WTC11 (cell line): ENCODE data around the gene ZNF77. TPM values are rescaled to one million over a fixed set of nuclear protein-coding genes. Genes with fewer than 3 reads are reported as not detected.

ENCODE experiments used
- ATF1 ChIP-seq: sonication (generic); formaldehyde crosslinking; IDR thresholded peaks from 2 replicates; pipeline ENCODE4 v1.8.1; 2023; ENCODE audit warnings: mild to moderate bottlenecking, moderate library complexity, missing genetic modification reagents
- ESRRA ChIP-seq: sonication (generic); formaldehyde crosslinking; IDR thresholded peaks from 2 replicates; pipeline ENCODE4 v1.8.1; 2022; ENCODE audit warnings: mild to moderate bottlenecking, missing genetic modification reagents, borderline replicate concordance
- FOXP1 ChIP-seq: sonication (generic); formaldehyde crosslinking; IDR thresholded peaks from 2 replicates; pipeline ENCODE4 v1.8.0; 2022; ENCODE audit warnings: missing genetic modification reagents, mild to moderate bottlenecking, moderate library complexity, borderline replicate concordance
- GRHL2 ChIP-seq: fragments of 250-450 bp; sonication (Bioruptor Pico); IDR thresholded peaks from 2 replicates; pipeline ENCODE4 v1.8.0; 2022; ENCODE audit warnings: mild to moderate bottlenecking, moderate library complexity; ENCODE audit not compliant: insufficient replicate concordance, severe bottlenecking
- GTF2I ChIP-seq: fragments of 250-450 bp; sonication (Bioruptor Pico); conservative IDR thresholded peaks from 2 replicates; pipeline ENCODE4 v1.4.0; 2021; ENCODE audit warnings: mild to moderate bottlenecking
- HMGA2 ChIP-seq: fragments of 250-450 bp; sonication (Bioruptor Pico); IDR thresholded peaks from 2 replicates; pipeline ENCODE4 v1.4.0; 2021; ENCODE audit warnings: mild to moderate bottlenecking, moderate library complexity
- OVOL2 ChIP-seq: fragments of 250-450 bp; sonication (Bioruptor Pico); IDR thresholded peaks from 2 replicates; pipeline ENCODE4 v1.9.0; 2021; ENCODE audit warnings: mild to moderate bottlenecking, borderline replicate concordance
- ZNF317 ChIP-seq: sonication (generic); formaldehyde crosslinking; IDR thresholded peaks from 2 replicates; pipeline ENCODE4 v1.8.1; 2023; ENCODE audit warnings: low read depth, mild to moderate bottlenecking, moderate library complexity, missing genetic modification reagents, borderline replicate concordance
- ZNF671 ChIP-seq: fragments of 250-450 bp; sonication (Bioruptor Pico); IDR thresholded peaks from 2 replicates; pipeline ENCODE4 v1.8.0; 2021; ENCODE audit warnings: mild to moderate bottlenecking
- total RNA-seq: library from RNA; stranded (reverse); gene quantifications from 3 replicates; pipeline ENCODE4 v1.2.3, GENCODE V29; 2021
- TF ChIP-seq, protein P1 (sequence below): sonication (generic); formaldehyde crosslinking; IDR thresholded peaks from 2 replicates; pipeline ENCODE4 v1.8.1; 2022; ENCODE audit warnings: low read depth, mild to moderate bottlenecking, moderate library complexity, missing genetic modification reagents, borderline replicate concordance
- TF ChIP-seq, protein P2 (sequence below): sonication (generic); formaldehyde crosslinking; IDR thresholded peaks from 2 replicates; pipeline ENCODE4 v1.8.1; 2023; ENCODE audit warnings: mild to moderate bottlenecking, missing genetic modification reagents, moderate library complexity
- TF ChIP-seq, protein P3 (sequence below): fragments of 250-450 bp; sonication (Bioruptor Pico); IDR thresholded peaks from 2 replicates; pipeline ENCODE4 v1.9.0; 2021; ENCODE audit warnings: mild to moderate bottlenecking
- TF ChIP-seq, protein P4 (sequence below): fragments of 250-450 bp; sonication (Bioruptor Pico); conservative IDR thresholded peaks from 2 replicates; pipeline ENCODE4 v1.9.0; 2021; ENCODE audit warnings: mild to moderate bottlenecking
- TF ChIP-seq, protein P5 (sequence below): sonication (generic); formaldehyde crosslinking; conservative IDR thresholded peaks from 2 replicates; pipeline ENCODE4 v1.8.1; 2023; ENCODE audit warnings: mild to moderate bottlenecking, low read depth, missing genetic modification reagents, moderate library complexity
- TF ChIP-seq, protein P6 (sequence below): sonication (generic); formaldehyde crosslinking; IDR thresholded peaks from 2 replicates; pipeline ENCODE4 v1.8.0; 2023; ENCODE audit warnings: missing genetic modification reagents, mild to moderate bottlenecking, borderline replicate concordance

ZNF77 gene
- total RNA-seq, 1 experiment from 2014 or later, result 4.7 TPM

DNA sequence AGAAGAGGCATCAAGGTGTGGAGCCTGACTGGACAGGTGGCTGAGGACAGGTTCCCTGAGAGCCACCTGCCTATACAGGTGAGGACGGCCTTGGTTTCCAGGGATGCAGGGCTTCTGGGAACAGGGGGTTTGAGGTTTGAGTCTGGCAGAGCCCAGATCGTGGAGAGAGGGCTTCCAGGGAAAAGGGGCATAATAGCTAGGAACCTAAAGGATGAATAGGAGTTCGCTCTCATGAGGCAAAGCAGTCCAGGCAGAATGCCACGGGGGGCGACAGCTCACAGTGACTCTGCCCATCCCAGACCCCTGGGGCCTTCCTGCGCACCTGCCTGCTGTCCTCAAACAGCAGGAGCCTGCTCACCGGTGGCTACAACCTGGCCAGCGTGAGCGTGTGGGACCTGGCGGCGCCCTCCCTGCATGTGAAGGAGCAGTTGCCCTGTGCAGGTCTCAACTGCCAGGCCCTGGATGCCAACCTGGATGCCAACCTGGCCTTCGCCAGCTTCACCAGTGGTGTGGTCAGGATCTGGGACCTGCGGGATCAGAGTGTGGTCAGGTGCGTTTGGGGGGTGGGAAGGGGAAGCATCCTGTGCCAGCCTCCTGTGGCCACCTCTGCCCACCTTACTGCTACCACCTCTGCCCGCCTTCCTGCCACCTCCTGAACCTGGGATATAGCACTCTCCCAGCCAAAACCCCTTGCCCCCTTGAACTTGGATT is 44.6 kb upstream of the ZNF77 start (continued):
- TF ChIP-seq, protein P1, sequence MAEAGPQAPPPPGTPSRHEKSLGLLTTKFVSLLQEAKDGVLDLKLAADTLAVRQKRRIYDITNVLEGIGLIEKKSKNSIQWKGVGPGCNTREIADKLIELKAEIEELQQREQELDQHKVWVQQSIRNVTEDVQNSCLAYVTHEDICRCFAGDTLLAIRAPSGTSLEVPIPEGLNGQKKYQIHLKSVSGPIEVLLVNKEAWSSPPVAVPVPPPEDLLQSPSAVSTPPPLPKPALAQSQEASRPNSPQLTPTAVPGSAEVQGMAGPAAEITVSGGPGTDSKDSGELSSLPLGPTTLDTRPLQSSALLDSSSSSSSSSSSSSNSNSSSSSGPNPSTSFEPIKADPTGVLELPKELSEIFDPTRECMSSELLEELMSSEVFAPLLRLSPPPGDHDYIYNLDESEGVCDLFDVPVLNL (CRISPR knock-in tag), result no peak
- no peak for TF ChIP-seq GTF2I (CRISPR knock-in tag)
- TF ChIP-seq, protein P2, sequence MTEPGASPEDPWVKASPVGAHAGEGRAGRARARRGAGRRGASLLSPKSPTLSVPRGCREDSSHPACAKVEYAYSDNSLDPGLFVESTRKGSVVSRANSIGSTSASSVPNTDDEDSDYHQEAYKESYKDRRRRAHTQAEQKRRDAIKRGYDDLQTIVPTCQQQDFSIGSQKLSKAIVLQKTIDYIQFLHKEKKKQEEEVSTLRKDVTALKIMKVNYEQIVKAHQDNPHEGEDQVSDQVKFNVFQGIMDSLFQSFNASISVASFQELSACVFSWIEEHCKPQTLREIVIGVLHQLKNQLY, result no peak
- TF ChIP-seq, protein P3, sequence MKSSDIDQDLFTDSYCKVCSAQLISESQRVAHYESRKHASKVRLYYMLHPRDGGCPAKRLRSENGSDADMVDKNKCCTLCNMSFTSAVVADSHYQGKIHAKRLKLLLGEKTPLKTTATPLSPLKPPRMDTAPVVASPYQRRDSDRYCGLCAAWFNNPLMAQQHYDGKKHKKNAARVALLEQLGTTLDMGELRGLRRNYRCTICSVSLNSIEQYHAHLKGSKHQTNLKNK (CRISPR knock-in tag), result no peak
- TF ChIP-seq ATF1 (CRISPR knock-in tag), result no peak
- no peak for TF ChIP-seq ZNF317
- TF ChIP-seq ZNF671 (CRISPR knock-in tag), result no peak
- TF ChIP-seq ESRRA, result no peak
- TF ChIP-seq, protein P4, sequence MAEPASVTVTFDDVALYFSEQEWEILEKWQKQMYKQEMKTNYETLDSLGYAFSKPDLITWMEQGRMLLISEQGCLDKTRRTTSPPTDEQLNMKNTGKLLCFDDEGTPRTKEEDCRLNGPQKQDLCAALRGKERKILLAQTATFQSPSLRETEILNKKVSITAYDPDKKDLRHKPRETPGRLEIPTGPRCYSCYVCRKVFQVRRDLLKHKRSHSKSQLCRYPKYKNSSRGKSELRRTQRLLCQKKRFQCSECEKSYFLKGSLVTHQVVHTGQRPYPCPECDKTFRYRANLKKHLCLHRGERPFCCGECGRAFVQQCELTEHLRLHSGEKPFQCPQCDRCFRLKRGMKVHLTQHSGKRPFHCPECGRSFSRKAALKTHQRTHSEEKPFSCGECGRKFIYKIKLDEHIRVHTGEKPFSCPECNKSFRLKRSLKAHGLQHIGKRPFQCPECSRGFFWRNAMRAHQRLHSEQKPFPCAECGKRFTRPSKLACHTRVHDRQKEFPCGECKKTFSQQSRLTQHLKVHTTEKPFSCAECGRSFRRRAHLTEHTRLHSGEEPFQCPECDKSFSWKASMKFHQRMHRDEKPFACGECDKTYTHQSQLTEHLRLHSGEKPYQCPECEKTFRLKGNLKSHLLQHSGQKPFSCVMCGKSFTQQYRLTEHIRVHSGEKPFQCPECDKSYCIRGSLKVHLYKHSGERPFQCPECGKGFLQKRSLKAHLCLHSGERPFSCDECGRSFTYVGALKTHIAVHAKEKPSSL (CRISPR knock-in tag), result no peak
- TF ChIP-seq, protein P5, sequence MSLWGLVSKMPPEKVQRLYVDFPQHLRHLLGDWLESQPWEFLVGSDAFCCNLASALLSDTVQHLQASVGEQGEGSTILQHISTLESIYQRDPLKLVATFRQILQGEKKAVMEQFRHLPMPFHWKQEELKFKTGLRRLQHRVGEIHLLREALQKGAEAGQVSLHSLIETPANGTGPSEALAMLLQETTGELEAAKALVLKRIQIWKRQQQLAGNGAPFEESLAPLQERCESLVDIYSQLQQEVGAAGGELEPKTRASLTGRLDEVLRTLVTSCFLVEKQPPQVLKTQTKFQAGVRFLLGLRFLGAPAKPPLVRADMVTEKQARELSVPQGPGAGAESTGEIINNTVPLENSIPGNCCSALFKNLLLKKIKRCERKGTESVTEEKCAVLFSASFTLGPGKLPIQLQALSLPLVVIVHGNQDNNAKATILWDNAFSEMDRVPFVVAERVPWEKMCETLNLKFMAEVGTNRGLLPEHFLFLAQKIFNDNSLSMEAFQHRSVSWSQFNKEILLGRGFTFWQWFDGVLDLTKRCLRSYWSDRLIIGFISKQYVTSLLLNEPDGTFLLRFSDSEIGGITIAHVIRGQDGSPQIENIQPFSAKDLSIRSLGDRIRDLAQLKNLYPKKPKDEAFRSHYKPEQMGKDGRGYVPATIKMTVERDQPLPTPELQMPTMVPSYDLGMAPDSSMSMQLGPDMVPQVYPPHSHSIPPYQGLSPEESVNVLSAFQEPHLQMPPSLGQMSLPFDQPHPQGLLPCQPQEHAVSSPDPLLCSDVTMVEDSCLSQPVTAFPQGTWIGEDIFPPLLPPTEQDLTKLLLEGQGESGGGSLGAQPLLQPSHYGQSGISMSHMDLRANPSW (CRISPR knock-in tag), result no peak
- no peak for TF ChIP-seq HMGA2
- TF ChIP-seq FOXP1 (CRISPR knock-in tag), result no peak
- no peak for TF ChIP-seq GRHL2 (CRISPR knock-in tag)
- no peak for TF ChIP-seq OVOL2 (CRISPR knock-in tag)
- TF ChIP-seq, protein P6, sequence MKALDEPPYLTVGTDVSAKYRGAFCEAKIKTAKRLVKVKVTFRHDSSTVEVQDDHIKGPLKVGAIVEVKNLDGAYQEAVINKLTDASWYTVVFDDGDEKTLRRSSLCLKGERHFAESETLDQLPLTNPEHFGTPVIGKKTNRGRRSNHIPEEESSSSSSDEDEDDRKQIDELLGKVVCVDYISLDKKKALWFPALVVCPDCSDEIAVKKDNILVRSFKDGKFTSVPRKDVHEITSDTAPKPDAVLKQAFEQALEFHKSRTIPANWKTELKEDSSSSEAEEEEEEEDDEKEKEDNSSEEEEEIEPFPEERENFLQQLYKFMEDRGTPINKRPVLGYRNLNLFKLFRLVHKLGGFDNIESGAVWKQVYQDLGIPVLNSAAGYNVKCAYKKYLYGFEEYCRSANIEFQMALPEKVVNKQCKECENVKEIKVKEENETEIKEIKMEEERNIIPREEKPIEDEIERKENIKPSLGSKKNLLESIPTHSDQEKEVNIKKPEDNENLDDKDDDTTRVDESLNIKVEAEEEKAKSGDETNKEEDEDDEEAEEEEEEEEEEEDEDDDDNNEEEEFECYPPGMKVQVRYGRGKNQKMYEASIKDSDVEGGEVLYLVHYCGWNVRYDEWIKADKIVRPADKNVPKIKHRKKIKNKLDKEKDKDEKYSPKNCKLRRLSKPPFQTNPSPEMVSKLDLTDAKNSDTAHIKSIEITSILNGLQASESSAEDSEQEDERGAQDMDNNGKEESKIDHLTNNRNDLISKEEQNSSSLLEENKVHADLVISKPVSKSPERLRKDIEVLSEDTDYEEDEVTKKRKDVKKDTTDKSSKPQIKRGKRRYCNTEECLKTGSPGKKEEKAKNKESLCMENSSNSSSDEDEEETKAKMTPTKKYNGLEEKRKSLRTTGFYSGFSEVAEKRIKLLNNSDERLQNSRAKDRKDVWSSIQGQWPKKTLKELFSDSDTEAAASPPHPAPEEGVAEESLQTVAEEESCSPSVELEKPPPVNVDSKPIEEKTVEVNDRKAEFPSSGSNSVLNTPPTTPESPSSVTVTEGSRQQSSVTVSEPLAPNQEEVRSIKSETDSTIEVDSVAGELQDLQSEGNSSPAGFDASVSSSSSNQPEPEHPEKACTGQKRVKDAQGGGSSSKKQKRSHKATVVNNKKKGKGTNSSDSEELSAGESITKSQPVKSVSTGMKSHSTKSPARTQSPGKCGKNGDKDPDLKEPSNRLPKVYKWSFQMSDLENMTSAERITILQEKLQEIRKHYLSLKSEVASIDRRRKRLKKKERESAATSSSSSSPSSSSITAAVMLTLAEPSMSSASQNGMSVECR (CRISPR knock-in tag), result no peak
